ENCODE results near the gene TBX2. TPM values are rescaled to one million over a fixed set of nuclear protein-coding genes. Genes with fewer than 3 reads are reported as not detected.

Gene TBX2
- total RNA-seq, 1 experiment from 2014 or later = not detected

GRCh38 chr17:61457226-61457983 is 57.8 kb downstream of the TBX2 start:
- intact Hi-C loops (cut with micrococcal nuclease; ENCODE audit: unreplicated experiment) = no loop called here
- no peaks in the 10 kb centered on the region for H3K9me3 ChIP-seq (ENCODE audit: low read depth, low read length, poor library complexity, severe bottlenecking)
- POLR2A ChIA-PET (ENCODE audit: low non-redundant PET) = no interaction called here
- H3K36me3 ChIP-seq (ENCODE audit: insufficient read depth, low read length, poor library complexity, severe bottlenecking) = no peaks in the 10 kb centered on the region
- peaks cover 21% of the 10 kb centered on the region for H3K27me3 ChIP-seq (replicated peaks; ENCODE audit: insufficient read depth, low read depth, low read length, poor library complexity)
- peaks cover 4% of the 10 kb centered on the region for H3K4me1 ChIP-seq (ENCODE audit: insufficient read depth, low read length, poor library complexity, severe bottlenecking)
- BruUV-seq (replicated peaks) = no TSS peak
- no peak for TF ChIP-seq EZH2 (IDR thresholded peaks at IDR 0.05; ENCODE audit: borderline replicate concordance, low read depth, low read length, poor library complexity, severe bottlenecking)
- no peak for TF ChIP-seq CTCF (conservative IDR thresholded peaks at IDR 0.05; ENCODE audit: low read depth, low read length)
- CTCF ChIA-PET = interaction anchor here (0.5 kb wide), 1 partner anchor 9 kb away, joined by 3 read pairs; no protein-coding TSS in a partner anchor
- peak; percentile 16 for DNase-seq (ENCODE audit: low spot score)
- no peak overlapping the region for H3K27ac ChIP-seq (ENCODE audit: low read depth, low read length, poor library complexity, severe bottlenecking)
- peak overlapping the region; percentile 29 for H3K4me3 ChIP-seq (ENCODE audit: low read depth, low read length, poor library complexity, severe bottlenecking)

- no peaks in the 10 kb centered on the region for H3K36me3 ChIP-seq (ENCODE audit: insufficient read depth, low read length, poor library complexity, severe bottlenecking)
- peaks cover 4% of the 10 kb centered on the region for H3K4me1 ChIP-seq (ENCODE audit: insufficient read depth, low read length, poor library complexity, severe bottlenecking)
- DNase-seq (ENCODE audit: low spot score) = no peak
- peaks cover 25% of the 10 kb centered on the region for H3K27me3 ChIP-seq (replicated peaks; ENCODE audit: insufficient read depth, low read depth, low read length, poor library complexity)
- POLR2A ChIA-PET (ENCODE audit: low non-redundant PET) = no interaction called here
- H3K4me3 ChIP-seq (ENCODE audit: low read depth, low read length, poor library complexity, severe bottlenecking) = peak overlapping the region; percentile 29
- TF ChIP-seq CTCF (conservative IDR thresholded peaks at IDR 0.05; ENCODE audit: low read depth, low read length) = no peak
- intact Hi-C loops (cut with micrococcal nuclease; ENCODE audit: unreplicated experiment) = no loop called here
- no peak overlapping the region for H3K27ac ChIP-seq (ENCODE audit: low read depth, low read length, poor library complexity, severe bottlenecking)
- no TSS peak for BruUV-seq (replicated peaks)
- CTCF ChIA-PET = no interaction called here
- no peaks in the 10 kb centered on the region for H3K9me3 ChIP-seq (ENCODE audit: low read depth, low read length, poor library complexity, severe bottlenecking)
Observed at GRCh38 chr17:61458000-61458399, 58.4 kb downstream of the TBX2 start.

GRCh38 chr17:61458421-61459141 is 58.9 kb downstream of the TBX2 start:
- no peak for DNase-seq (ENCODE audit: low spot score)
- Histone ChIP-seq H3K36me3 (ENCODE audit: insufficient read depth, low read length, poor library complexity, severe bottlenecking) (no peaks in the 10 kb centered on the region), H3K4me1 (ENCODE audit: insufficient read depth, low read length, poor library complexity, severe bottlenecking) (peaks cover 4% of the 10 kb centered on the region), H3K27me3 (replicated peaks; ENCODE audit: insufficient read depth, low read depth, low read length, poor library complexity) (peaks cover 25% of the 10 kb centered on the region), H3K27ac (ENCODE audit: low read depth, low read length, poor library complexity, severe bottlenecking) (no peak overlapping the region), H3K4me3 (ENCODE audit: low read depth, low read length, poor library complexity, severe bottlenecking) (no peak overlapping the region), H3K9me3 (ENCODE audit: low read depth, low read length, poor library complexity, severe bottlenecking) (no peaks in the 10 kb centered on the region)
- CTCF ChIA-PET = interaction anchor here (0.5 kb wide), 1 partner anchor 336 kb away, joined by 4 read pairs; no protein-coding TSS in a partner anchor
- BruUV-seq (replicated peaks) = no TSS peak
- POLR2A ChIA-PET (ENCODE audit: low non-redundant PET) = no interaction called here
- intact Hi-C loops (cut with micrococcal nuclease; ENCODE audit: unreplicated experiment) = no loop called here
- TF ChIP-seq EZH2 (IDR thresholded peaks at IDR 0.05; ENCODE audit: borderline replicate concordance, low read depth, low read length, poor library complexity, severe bottlenecking) (no peak), CTCF (conservative IDR thresholded peaks at IDR 0.05; ENCODE audit: low read depth, low read length) (no peak)

Other genes starting within 250 kb of the TBX2 start
- not detected in 2 replicates for gene TBX4, start 52.6 kb downstream of the TBX2 start, total RNA-seq (2021)
- gene NACA2, start 191.4 kb downstream of the TBX2 start, total RNA-seq (2021) = 0.42 TPM in 1 of 2 replicates, not detected in the other

All from A673 (cell line).